GM19238 (cell line): ENCODE measurements around the gene ITFG1.

Source experiments
- DNase-seq: peaks from one replicate; pipeline ENCODE4 v3.0.0; 2011; ENCODE audit warnings: low spot score; ENCODE audit not compliant: insufficient read length

Gene ITFG1

GRCh38 chr16:47113130-47113529 is 347.7 kb downstream of the ITFG1 start:
- DNase-seq = no peak

GRCh38 chr16:47110939-47111338 is 349.9 kb downstream of the ITFG1 start:
- no peak for DNase-seq

GRCh38 chr16:47109361-47109760 is 351.5 kb downstream of the ITFG1 start:
- DNase-seq = no peak
